ENCODE results near the gene UQCC5.

Gene UQCC5

DNA sequence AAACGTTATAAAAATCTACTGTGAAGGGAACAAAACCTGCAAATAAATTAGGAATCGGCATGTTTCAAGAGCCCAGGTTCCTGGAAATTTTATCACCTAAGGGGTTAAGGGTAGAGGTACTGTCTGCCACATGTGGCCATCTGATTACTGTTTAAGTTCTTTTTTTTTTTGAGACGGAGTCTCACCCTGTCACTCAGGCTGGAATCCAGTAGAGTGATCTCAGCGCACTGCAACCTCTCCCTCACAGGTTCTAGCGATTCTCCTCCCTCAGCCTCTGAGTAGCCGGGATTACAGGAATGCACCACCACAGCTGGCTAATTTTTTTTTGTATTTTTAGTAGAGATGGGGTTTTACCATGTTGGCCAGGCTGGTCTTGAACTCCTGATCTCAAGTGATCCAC, 35.8 kb downstream of the UQCC5 start:
- no peak for DNase-seq

GRCh38 chr3:52574056-52574965, 37.9 kb downstream of the UQCC5 start:
- no peak for DNase-seq

Data from inflammatory macrophage (primary cell).